ENCODE data around the gene CCDC187. TPM values are rescaled to one million over a fixed set of nuclear protein-coding genes. Genes with fewer than 3 reads are reported as not detected.

CCDC187 gene
- polyA plus RNA-seq, 1 donor from 2014 or later = not detected

Other genes starting within 250 kb of the CCDC187 start
- gene NACC2, start 208.8 kb downstream of the CCDC187 start, polyA plus RNA-seq = 1.7 and 1.8 TPM in 2 replicates
- gene TMEM250, start 185.2 kb downstream of the CCDC187 start, polyA plus RNA-seq = 15.0 and 20.6 TPM in 2 replicates
- not detected in 2 replicates for gene LHX3, start 99.0 kb downstream of the CCDC187 start, polyA plus RNA-seq
- 20.7 and 25.1 TPM in 2 replicates for gene QSOX2, start 58.3 kb downstream of the CCDC187 start, polyA plus RNA-seq
- 117 and 148 TPM in 2 replicates for gene GPSM1, start 23.4 kb upstream of the CCDC187 start, polyA plus RNA-seq
- 23.6 and 36.6 TPM in 2 replicates for gene DNLZ, start 59.6 kb upstream of the CCDC187 start, polyA plus RNA-seq
- 0.52 and 0.77 TPM in 2 replicates for gene CARD9, start 69.6 kb upstream of the CCDC187 start, polyA plus RNA-seq
- gene SNAPC4, start 96.1 kb upstream of the CCDC187 start, polyA plus RNA-seq = 6.8 and 12.9 TPM in 2 replicates
- gene ENTR1, start 106.5 kb upstream of the CCDC187 start, polyA plus RNA-seq = 63.7 and 72.1 TPM in 2 replicates
- gene PMPCA, start 106.6 kb upstream of the CCDC187 start, polyA plus RNA-seq = 61.3 and 62.6 TPM in 2 replicates
- 17.9 and 24.0 TPM in 2 replicates for gene INPP5E, start 135.8 kb upstream of the CCDC187 start, polyA plus RNA-seq
- gene SEC16A, start 178.9 kb upstream of the CCDC187 start, polyA plus RNA-seq = 15.4 and 21.8 TPM in 2 replicates
- gene NOTCH1, start 242.0 kb upstream of the CCDC187 start, polyA plus RNA-seq = 0.15 and 0.32 TPM in 2 replicates

Measured in neural cell (in vitro differentiated cells).